Adipocyte (in vitro differentiated cells): ENCODE measurements around the gene PCGF2.
A peak's percentile ranks its signal among the peaks of the same experiment; 100 is the strongest.

Experiments used
- DNase-seq: peaks from one replicate; pipeline ENCODE4 v3.0.0-alpha.2; 2015; ENCODE audit warnings: low read depth
- H3K27me3 ChIP-seq: replicated peaks from 2 replicates; pipeline ENCODE4 v1.7.0; 2013; ENCODE audit warnings: mild to moderate bottlenecking, low read length, moderate library complexity; ENCODE audit not compliant: control insufficient read depth, insufficient read depth
- H3K36me3 ChIP-seq: 2 replicates; pipeline ENCODE4 v1.7.0; 2013; ENCODE audit warnings: low read length, mild to moderate bottlenecking, moderate library complexity; ENCODE audit not compliant: control insufficient read depth, insufficient read depth, severe bottlenecking
- H3K4me1 ChIP-seq: 2 replicates; pipeline ENCODE4 v1.7.0; 2013; ENCODE audit warnings: mild to moderate bottlenecking, low read length, moderate library complexity; ENCODE audit not compliant: control insufficient read depth, insufficient read depth
- H3K4me3 ChIP-seq: 2 replicates; pipeline ENCODE4 v1.7.0; 2013; ENCODE audit warnings: mild to moderate bottlenecking, low read length, moderate library complexity
- H3K9ac ChIP-seq: 2 replicates; pipeline ENCODE4 v1.7.0; 2013; ENCODE audit warnings: mild to moderate bottlenecking, low read length, moderate library complexity
- H3K9me3 ChIP-seq: 2 replicates; pipeline ENCODE4 v1.7.0; 2013; ENCODE audit warnings: mild to moderate bottlenecking, low read length, moderate library complexity; ENCODE audit not compliant: control insufficient read depth

Gene PCGF2

GRCh38 chr17:38742411-38743308, 5.5 kb downstream of the PCGF2 start:
- H3K4me3 ChIP-seq, result no peak overlapping the region
- peak; percentile 76 for DNase-seq
- H3K4me1 ChIP-seq, result peaks cover 28% of the 10 kb centered on the region
- H3K36me3 ChIP-seq, result peaks cover 22% of the 10 kb centered on the region
- no peaks in the 10 kb centered on the region for H3K27me3 ChIP-seq
- H3K9me3 ChIP-seq, result no peaks in the 10 kb centered on the region
- H3K9ac ChIP-seq, result peak overlapping the region; percentile 29

GRCh38 chr17:38741921-38742410, 6.2 kb downstream of the PCGF2 start:
- Histone ChIP-seq H3K4me3 (no peak overlapping the region), H3K36me3 (peaks cover 22% of the 10 kb centered on the region), H3K4me1 (peaks cover 28% of the 10 kb centered on the region)

GRCh38 chr17:38741461-38741860, 6.7 kb downstream of the PCGF2 start:
- Histone ChIP-seq H3K36me3 (peaks cover 22% of the 10 kb centered on the region), H3K9ac (no peak overlapping the region), H3K9me3 (no peaks in the 10 kb centered on the region), H3K4me3 (no peak overlapping the region), H3K27me3 (no peaks in the 10 kb centered on the region), H3K4me1 (peaks cover 23% of the 10 kb centered on the region)
- DNase-seq, result no peak

More at GRCh38 chr17:38741921-38742410, 6.2 kb downstream of the PCGF2 start:
- H3K9ac ChIP-seq, result no peak overlapping the region
- no peaks in the 10 kb centered on the region for H3K9me3 ChIP-seq
- no peaks in the 10 kb centered on the region for H3K27me3 ChIP-seq
- DNase-seq, result peak; percentile 31

- Histone ChIP-seq H3K9me3 (no peaks in the 10 kb centered on the region), H3K27me3 (no peaks in the 10 kb centered on the region), H3K4me1 (peaks cover 18% of the 10 kb centered on the region), H3K36me3 (peaks cover 22% of the 10 kb centered on the region), H3K4me3 (no peak overlapping the region), H3K9ac (no peak overlapping the region)
- no peak for DNase-seq
Measured at GRCh38 chr17:38740806-38741205, 7.3 kb downstream of the PCGF2 start.

GRCh38 chr17:38740044-38740443, 8.1 kb downstream of the PCGF2 start:
- no peaks in the 10 kb centered on the region for H3K27me3 ChIP-seq
- H3K9me3 ChIP-seq, result no peaks in the 10 kb centered on the region
- H3K4me3 ChIP-seq, result no peak overlapping the region
- H3K9ac ChIP-seq, result no peak overlapping the region
- peaks cover 18% of the 10 kb centered on the region for H3K4me1 ChIP-seq
- DNase-seq, result no peak
- H3K36me3 ChIP-seq, result peaks cover 22% of the 10 kb centered on the region

GRCh38 chr17:38739305-38739704, 8.8 kb downstream of the PCGF2 start:
- Histone ChIP-seq H3K36me3 (peaks cover 23% of the 10 kb centered on the region), H3K9ac (no peak overlapping the region), H3K4me3 (no peak overlapping the region), H3K9me3 (no peaks in the 10 kb centered on the region), H3K27me3 (no peaks in the 10 kb centered on the region), H3K4me1 (peaks cover 18% of the 10 kb centered on the region)
- DNase-seq, result no peak

GRCh38 chr17:38738686-38739085, 9.4 kb downstream of the PCGF2 start:
- no peak for DNase-seq
- no peak overlapping the region for H3K9ac ChIP-seq
- H3K4me3 ChIP-seq, result no peak overlapping the region
- H3K36me3 ChIP-seq, result peaks cover 29% of the 10 kb centered on the region
- H3K27me3 ChIP-seq, result no peaks in the 10 kb centered on the region
- H3K9me3 ChIP-seq, result no peaks in the 10 kb centered on the region
- peaks cover 18% of the 10 kb centered on the region for H3K4me1 ChIP-seq

- Histone ChIP-seq H3K9me3 (no peaks in the 10 kb centered on the region), H3K4me3 (no peak overlapping the region), H3K36me3 (peaks cover 34% of the 10 kb centered on the region), H3K9ac (no peak overlapping the region), H3K27me3 (no peaks in the 10 kb centered on the region), H3K4me1 (peaks cover 19% of the 10 kb centered on the region)
- no peak for DNase-seq
Measured at GRCh38 chr17:38738007-38738662, 10.0 kb downstream of the PCGF2 start.

- no peak overlapping the region for H3K9ac ChIP-seq
- H3K4me3 ChIP-seq, result no peak overlapping the region
- H3K4me1 ChIP-seq, result peaks cover 24% of the 10 kb centered on the region
- H3K27me3 ChIP-seq, result no peaks in the 10 kb centered on the region
- H3K9me3 ChIP-seq, result no peaks in the 10 kb centered on the region
- peak; percentile 82 for DNase-seq
- peaks cover 39% of the 10 kb centered on the region for H3K36me3 ChIP-seq
Measured at GRCh38 chr17:38735161-38735997, 12.8 kb downstream of the PCGF2 start.

GRCh38 chr17:38733982-38734973, 13.9 kb downstream of the PCGF2 start:
- H3K9me3 ChIP-seq, result no peaks in the 10 kb centered on the region
- no peaks in the 10 kb centered on the region for H3K27me3 ChIP-seq
- no peak overlapping the region for H3K4me3 ChIP-seq
- DNase-seq, result no peak
- H3K36me3 ChIP-seq, result peaks cover 31% of the 10 kb centered on the region
- H3K4me1 ChIP-seq, result peaks cover 26% of the 10 kb centered on the region
- H3K9ac ChIP-seq, result no peak overlapping the region
